GM19328 (cell line): ENCODE results near the gene ACTR6.

Experiments used
- ATAC-seq: cut with Tn5 transposase; IDR thresholded peaks from one replicate; pipeline ENCODE4 v1.9.1; 2021; ENCODE audit warnings: mild to moderate bottlenecking, moderate library complexity; ENCODE audit not compliant: unreplicated experiment

ACTR6 gene

DNA sequence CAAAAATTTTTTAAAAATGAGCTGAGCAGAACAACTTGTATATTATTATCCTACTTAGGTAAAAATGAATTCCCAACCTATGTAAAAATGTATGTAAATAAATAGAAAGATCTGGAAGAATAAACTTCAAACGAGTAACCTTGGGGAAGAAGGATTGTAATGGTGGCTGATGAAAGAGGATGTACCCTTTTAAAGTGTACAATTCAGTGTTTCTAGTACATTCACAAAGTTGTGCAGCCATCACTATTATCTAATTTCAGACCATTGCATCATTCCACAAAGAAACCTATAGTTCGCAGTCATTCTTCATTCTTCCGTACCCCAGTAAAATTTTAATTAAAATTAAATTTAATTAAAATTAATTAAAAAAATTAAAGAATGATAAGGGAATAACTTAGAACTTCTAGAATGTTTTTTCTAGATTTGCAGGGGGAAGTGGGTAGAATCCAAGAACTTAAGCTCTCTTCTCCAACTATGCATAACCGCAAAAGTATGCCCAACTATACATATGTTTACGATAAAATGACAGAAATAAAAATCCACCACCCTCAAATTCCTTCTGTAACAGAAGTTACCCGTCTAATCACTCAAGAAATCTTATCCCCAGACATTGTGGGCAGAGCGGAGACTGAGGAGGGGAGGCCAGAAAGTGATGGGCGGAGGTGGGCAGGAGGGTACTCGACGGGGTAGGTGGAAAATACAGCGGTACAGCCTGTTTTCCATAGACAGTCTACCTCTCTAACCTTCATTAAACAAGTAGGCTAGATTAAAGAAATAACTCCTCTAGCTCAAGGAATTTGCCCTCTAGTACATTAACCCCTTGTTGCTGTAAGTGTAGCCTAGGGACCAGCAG, 65.3 kb downstream of the ACTR6 start:
- peak; percentile 8 for ATAC-seq

GRCh38 chr12:100266585-100266834, 65.9 kb downstream of the ACTR6 start:
- ATAC-seq: peak; percentile 84

- peak; percentile 93 for ATAC-seq
Observed at GRCh38 chr12:100266835-100267602, 66.4 kb downstream of the ACTR6 start, which contains the start of the genes DEPDC4 and SCYL2. TSS of gene DEPDC4 (minus strand) at chr12:100267079. CDS start at chr12:100267076, 3 bp downstream. TSS of gene SCYL2 (plus strand) at chr12:100267177. CDS start at chr12:100282971, 15,794 bp downstream.

DNA sequence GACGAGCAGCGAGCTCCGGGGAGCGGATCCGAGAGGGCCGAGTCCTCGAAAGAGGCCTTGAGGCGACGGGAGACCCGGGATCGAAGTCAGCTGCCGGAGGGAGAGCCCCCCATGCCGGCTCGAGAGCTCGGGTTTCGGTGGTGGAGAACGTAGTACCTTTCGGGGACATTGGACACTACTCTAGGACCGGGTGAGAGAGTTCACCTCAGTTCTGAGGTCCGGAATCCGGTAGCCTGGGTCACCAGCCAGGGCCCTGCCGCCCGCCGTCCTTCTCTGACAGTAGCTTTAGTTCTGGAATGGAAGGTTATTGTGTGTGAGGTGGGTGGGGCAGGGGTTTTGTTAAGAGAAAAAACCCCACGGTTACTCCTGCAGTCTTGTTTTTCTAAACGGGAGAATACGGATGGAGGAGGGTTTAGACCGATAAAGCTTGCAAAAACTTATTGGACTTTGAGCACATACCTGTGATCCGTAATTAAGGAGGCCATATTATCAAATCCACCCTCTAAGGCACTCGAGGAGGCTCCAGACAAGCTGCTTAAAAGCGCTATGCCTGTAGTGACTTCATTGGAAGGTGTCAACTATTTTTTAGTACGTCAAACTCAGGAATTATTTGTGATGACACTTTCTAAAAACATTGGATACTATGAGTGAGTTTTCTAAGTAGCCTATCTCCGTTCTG, 67.1 kb downstream of the ACTR6 start:
- peak; percentile 6 for ATAC-seq

- ATAC-seq: no peak
Observed at GRCh38 chr12:100268835-100269564, 68.4 kb downstream of the ACTR6 start.

DNA sequence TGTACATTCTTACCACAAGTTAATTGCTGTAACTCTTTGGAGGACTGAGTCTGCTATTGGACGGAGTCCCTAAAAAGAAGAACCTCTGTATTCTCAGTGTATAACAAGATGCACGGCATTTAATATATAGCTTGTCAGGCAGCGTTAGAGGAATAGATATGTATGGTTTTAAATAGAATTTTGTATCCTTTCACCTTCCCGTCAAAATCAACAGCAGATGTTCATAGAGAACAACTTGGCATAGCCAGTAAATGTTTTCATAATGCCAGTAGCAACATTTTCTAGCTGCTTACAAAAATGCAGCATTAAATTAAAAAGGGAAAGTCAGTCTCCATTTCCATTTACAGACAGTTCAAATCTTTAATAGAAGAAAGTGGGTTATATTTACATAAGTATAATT, 73.2 kb downstream of the ACTR6 start:
- no peak for ATAC-seq
